ENCODE data around the gene SMC1B.
"Not testable (repeated sequence)": the region's sequence is repeated elsewhere in the genome, so short reads cannot be mapped to it uniquely, and the experiment has no call there.

Gene SMC1B

GRCh38 chr22:45328822-45329529, 84.4 kb downstream of the SMC1B start:
- Histone ChIP-seq H3K36me3 (ENCODE audit: insufficient read depth, low read length) (peaks cover 35% of the 10 kb centered on the region), H3K4me1 (ENCODE audit: insufficient read depth, low read length, severe bottlenecking) (no peaks in the 10 kb centered on the region), H3K4me3 (ENCODE audit: low read depth, low read length, poor library complexity, severe bottlenecking) (no peak overlapping the region), H3K9me3 (ENCODE audit: low read length) (no peaks in the 10 kb centered on the region), H3K4me2 (ENCODE audit: low read length) (no peak overlapping the region), H4K20me1 (ENCODE audit: insufficient read depth, low read length) (no peaks in the 10 kb centered on the region), H3K27me3 (ENCODE audit: insufficient read depth, low read length) (no peaks in the 10 kb centered on the region), H3K9me2 (ENCODE audit: low read depth, low read length) (no peaks in the 10 kb centered on the region), H3K79me2 (ENCODE audit: insufficient read depth, low read length) (no peaks in the 10 kb centered on the region), H3F3A (ENCODE audit: insufficient read depth, low read length) (no peaks in the 10 kb centered on the region), H3K27ac (ENCODE audit: low read depth, low read length, poor library complexity, severe bottlenecking) (no peak overlapping the region), H3K9ac (ENCODE audit: low read length) (no peak overlapping the region), H2AFZ (ENCODE audit: low read length) (no peak overlapping the region)
- TF ChIP-seq EZH2 (IDR thresholded peaks at IDR 0.05; ENCODE audit: borderline replicate concordance, low read length) (no peak), CTCF (IDR thresholded peaks at IDR 0.05; ENCODE audit: low read length) (no peak)

- peaks cover 42% of the 10 kb centered on the region for H3K36me3 ChIP-seq (ENCODE audit: insufficient read depth, low read length)
- H3K4me3 ChIP-seq (ENCODE audit: low read depth, low read length, poor library complexity, severe bottlenecking); H3K79me2 ChIP-seq (ENCODE audit: insufficient read depth, low read length); H3F3A ChIP-seq (ENCODE audit: insufficient read depth, low read length); H4K20me1 ChIP-seq (ENCODE audit: insufficient read depth, low read length); H3K27me3 ChIP-seq (ENCODE audit: insufficient read depth, low read length); H3K4me1 ChIP-seq (ENCODE audit: insufficient read depth, low read length, severe bottlenecking); H2AFZ ChIP-seq (ENCODE audit: low read length); H3K9me3 ChIP-seq (ENCODE audit: low read length); H3K9me2 ChIP-seq (ENCODE audit: low read depth, low read length); H3K4me2 ChIP-seq (ENCODE audit: low read length); H3K27ac ChIP-seq (ENCODE audit: low read depth, low read length, poor library complexity, severe bottlenecking); H3K9ac ChIP-seq (ENCODE audit: low read length): not testable (repeated sequence)
Observed at GRCh38 chr22:45328261-45328660, 85.1 kb downstream of the SMC1B start.

GRCh38 chr22:45324311-45324711, 89.1 kb downstream of the SMC1B start:
- H3K36me3 ChIP-seq (ENCODE audit: insufficient read depth, low read length), result peaks cover 35% of the 10 kb centered on the region
- no peak overlapping the region for H3K27ac ChIP-seq (ENCODE audit: low read depth, low read length, poor library complexity, severe bottlenecking)
- TF ChIP-seq EZH2 (IDR thresholded peaks at IDR 0.05; ENCODE audit: borderline replicate concordance, low read length), result no peak
- H3K4me1 ChIP-seq (ENCODE audit: insufficient read depth, low read length, severe bottlenecking), result peaks cover 28% of the 10 kb centered on the region
- H3K4me2 ChIP-seq (ENCODE audit: low read length), result no peak overlapping the region
- no peaks in the 10 kb centered on the region for H3K9me3 ChIP-seq (ENCODE audit: low read length)
- no peaks in the 10 kb centered on the region for H4K20me1 ChIP-seq (ENCODE audit: insufficient read depth, low read length)
- no peak overlapping the region for H3K4me3 ChIP-seq (ENCODE audit: low read depth, low read length, poor library complexity, severe bottlenecking)
- no peaks in the 10 kb centered on the region for H3F3A ChIP-seq (ENCODE audit: insufficient read depth, low read length)
- no peak overlapping the region for H3K9ac ChIP-seq (ENCODE audit: low read length)
- H3K79me2 ChIP-seq (ENCODE audit: insufficient read depth, low read length), result peaks cover 19% of the 10 kb centered on the region
- no peaks in the 10 kb centered on the region for H3K27me3 ChIP-seq (ENCODE audit: insufficient read depth, low read length)
- H2AFZ ChIP-seq (ENCODE audit: low read length), result no peak overlapping the region
- H3K9me2 ChIP-seq (ENCODE audit: low read depth, low read length), result no peaks in the 10 kb centered on the region

GRCh38 chr22:45323695-45324094, 89.7 kb downstream of the SMC1B start:
- Histone ChIP-seq H3K4me3 (ENCODE audit: low read depth, low read length, poor library complexity, severe bottlenecking) (no peak overlapping the region), H3K4me2 (ENCODE audit: low read length) (no peak overlapping the region), H3K79me2 (ENCODE audit: insufficient read depth, low read length) (peaks cover 22% of the 10 kb centered on the region), H3K27me3 (ENCODE audit: insufficient read depth, low read length) (no peaks in the 10 kb centered on the region), H3K9me3 (ENCODE audit: low read length) (no peaks in the 10 kb centered on the region), H2AFZ (ENCODE audit: low read length) (no peak overlapping the region), H3K36me3 (ENCODE audit: insufficient read depth, low read length) (peaks cover 35% of the 10 kb centered on the region), H3K4me1 (ENCODE audit: insufficient read depth, low read length, severe bottlenecking) (peaks cover 34% of the 10 kb centered on the region), H3K27ac (ENCODE audit: low read depth, low read length, poor library complexity, severe bottlenecking) (no peak overlapping the region), H4K20me1 (ENCODE audit: insufficient read depth, low read length) (no peaks in the 10 kb centered on the region), H3F3A (ENCODE audit: insufficient read depth, low read length) (no peaks in the 10 kb centered on the region), H3K9ac (ENCODE audit: low read length) (no peak overlapping the region), H3K9me2 (ENCODE audit: low read depth, low read length) (no peaks in the 10 kb centered on the region)
- TF ChIP-seq CTCF (IDR thresholded peaks at IDR 0.05; ENCODE audit: low read length), result no peak
- no peak for TF ChIP-seq EZH2 (IDR thresholded peaks at IDR 0.05; ENCODE audit: borderline replicate concordance, low read length)
